Panc1 (cell line): ENCODE results near the gene SLC10A2. TPM values are rescaled to one million over a fixed set of nuclear protein-coding genes. Genes with fewer than 3 reads are reported as not detected.

ENCODE experiments used
- ATAC-seq: fragments of 200-7000 bp; cut with Tn5 transposase; 2 replicates; pipeline ENCODE4 v1.9.1; 2020; ENCODE audit warnings: mild to moderate bottlenecking, moderate library complexity
- BruUV-seq: library from RNA; stranded (reverse); fragments of 400-500 nt; replicated peaks from 2 replicates; lab custom pipeline; 2021; lab: Mats Ljungman, UMichigan
- CTCF ChIA-PET: fragments of 300-600 bp; sonication (Branson Sonifier 250); formaldehyde crosslinking; loops from one replicate; lab custom pipeline; 2022; ENCODE audit warnings: antibody characterized with exemption; lab: Charles Lee
- POLR2A ChIA-PET: fragments of 300-600 bp; sonication (Branson Sonifier 250); formaldehyde crosslinking; loops from one replicate; lab custom pipeline; 2022; ENCODE audit warnings: antibody characterized with exemption; lab: Charles Lee
- DNase-seq: peaks from one replicate; pipeline ENCODE4 v3.0.0-alpha.2; 2010; ENCODE audit warnings: low read depth, low spot score
- H3K27ac ChIP-seq: 2 replicates; pipeline ENCODE4 v1.5.1; 2011; ENCODE audit warnings: mild to moderate bottlenecking, low read length, inconsistent platforms
- H3K27me3 ChIP-seq: fragments of 200-500 bp; sonication (Bioruptor generic); 2 replicates; pipeline ENCODE4 v1.6.0; 2014; ENCODE audit warnings: low read length, inconsistent platforms; ENCODE audit not compliant: control insufficient read depth, insufficient read depth
- H3K36me3 ChIP-seq: fragments of 200-500 bp; sonication (Bioruptor generic); 2 replicates; pipeline ENCODE4 v1.5.1; 2014; ENCODE audit warnings: inconsistent platforms, mild to moderate bottlenecking, low read length, moderate library complexity; ENCODE audit not compliant: control insufficient read depth, insufficient read depth
- H3K4me1 ChIP-seq: 2 replicates; pipeline ENCODE4 v1.5.1; 2011; ENCODE audit warnings: inconsistent platforms, mild to moderate bottlenecking, low read length, moderate library complexity; ENCODE audit not compliant: control insufficient read depth, insufficient read depth
- H3K4me3 ChIP-seq, 2 experiments: 2 replicates each; pipeline ENCODE4 v1.5.1; 2011 to 2012; ENCODE audit warnings: low read depth in 2 of 2, low read length in 2 of 2, mild to moderate bottlenecking in 2 of 2, inconsistent platforms in 1 of 2, moderate library complexity in 1 of 2
- H3K9me3 ChIP-seq: fragments of 200-500 bp; sonication (Bioruptor generic); 2 replicates; pipeline ENCODE4 v1.5.1; 2014; ENCODE audit warnings: low read depth, mild to moderate bottlenecking, inconsistent platforms, low read length, moderate library complexity; ENCODE audit not compliant: control insufficient read depth, insufficient read depth
- CTCF ChIP-seq: fragments of 450-650 bp; IDR thresholded peaks from 2 replicates; pipeline ENCODE4 v1.5.1; 2017; ENCODE audit warnings: mild to moderate bottlenecking
- POLR2AphosphoS5 ChIP-seq: IDR thresholded peaks from 2 replicates; pipeline ENCODE4 v1.6.1; 2012; ENCODE audit warnings: mild to moderate bottlenecking, low read depth, low read length, moderate library complexity
- REST ChIP-seq, 2 experiments: IDR thresholded peaks; 2 replicates each; pipeline ENCODE4 v1.6.1; 2011 to 2012; ENCODE audit warnings: low read depth in 2 of 2, control low read depth in 1 of 2, low read length in 1 of 2, mild to moderate bottlenecking in 1 of 2, moderate library complexity in 1 of 2; ENCODE audit not compliant: insufficient read depth in 1 of 2
- SIN3A ChIP-seq: IDR thresholded peaks from 2 replicates; pipeline ENCODE4 v1.6.1; 2012; ENCODE audit warnings: low read depth, mild to moderate bottlenecking, low read length, moderate library complexity, borderline replicate concordance; ENCODE audit not compliant: insufficient read depth
- TCF7L2 ChIP-seq: IDR thresholded peaks from 2 replicates; pipeline ENCODE4 v1.6.1; 2011; ENCODE audit warnings: mild to moderate bottlenecking, low read depth, low read length, inconsistent platforms
- in situ Hi-C: cut with HindIII; loops from 2 replicates; pipeline ENCODE4 v1.10.0; 2016; ENCODE audit warnings: low sequenced_read_pairs, low pct_unique_long_range_greater_than_20kb
- intact Hi-C: fragments of 100-400 bp; cut with micrococcal nuclease; formaldehyde crosslinking; loops from one replicate; pipeline ENCODE4 v1.10.0; 2022; ENCODE audit not compliant: unreplicated experiment
- total RNA-seq: library from RNA; stranded (reverse); gene quantifications from one replicate; pipeline ENCODE4 v1.2.1, GENCODE V29; 2021; ENCODE audit not compliant: unreplicated experiment

Gene SLC10A2
- total RNA-seq, 1 experiment from 2014 or later, result not detected

GRCh38 chr13:103087275-103087674 lies 21.1 kb upstream of the SLC10A2 start:
- Histone ChIP-seq H3K4me3 (no peak overlapping the region), H3K27ac (no peak overlapping the region), H3K36me3 (no peaks in the 10 kb centered on the region), H3K9me3 (no peaks in the 10 kb centered on the region), H3K27me3 (no peaks in the 10 kb centered on the region), H3K4me1 (no peaks in the 10 kb centered on the region)
- DNase-seq (no peak), ATAC-seq (no peak)
- POLR2A ChIA-PET, result no interaction called here
- intact Hi-C loops, result no loop called here
- in situ Hi-C loops, result no loop called here
- no TSS peak for BruUV-seq
- TF ChIP-seq SIN3A, result no peak
- TF ChIP-seq REST (IDR thresholded peaks at IDR 0.05; ENCODE audit: insufficient read depth in 1 of 2, low read depth in 2 of 2, low read length in 1 of 2), result no peak
- TF ChIP-seq CTCF, result no peak
- TF ChIP-seq POLR2AphosphoS5, result no peak
- no peak for TF ChIP-seq TCF7L2
- CTCF ChIA-PET, result no interaction called here

DNA sequence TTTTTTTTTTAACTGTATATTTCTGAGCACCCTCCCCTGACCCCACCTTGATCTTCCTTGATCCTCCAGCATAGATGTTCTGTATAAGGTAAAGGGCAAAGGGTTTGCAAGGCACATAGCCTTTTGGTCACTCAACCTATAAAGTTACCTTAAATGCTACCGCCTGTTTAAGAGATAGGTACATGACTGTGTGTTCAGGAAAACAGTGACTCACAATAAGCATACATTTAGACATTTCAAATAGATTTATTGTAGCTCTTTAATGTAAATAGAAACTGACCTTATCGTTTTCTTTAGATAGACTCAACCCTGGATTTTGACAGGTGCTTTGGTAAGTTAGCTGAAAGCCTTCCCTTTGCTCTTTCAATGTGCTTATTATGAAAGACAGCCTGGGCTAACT lies 15.2 kb upstream of the SLC10A2 start:
- Histone ChIP-seq H3K27me3 (no peaks in the 10 kb centered on the region), H3K4me3 (no peak overlapping the region), H3K9me3 (no peaks in the 10 kb centered on the region), H3K27ac (no peak overlapping the region), H3K4me1 (no peaks in the 10 kb centered on the region), H3K36me3 (no peaks in the 10 kb centered on the region)
- POLR2A ChIA-PET, result no interaction called here
- BruUV-seq, result no TSS peak
- TF ChIP-seq CTCF (no peak), TCF7L2 (no peak), REST (IDR thresholded peaks at IDR 0.05; ENCODE audit: insufficient read depth in 1 of 2, low read depth in 2 of 2, low read length in 1 of 2) (no peak), SIN3A (no peak), POLR2AphosphoS5 (no peak)
- intact Hi-C loops (no loop called here), in situ Hi-C loops (no loop called here)
- CTCF ChIA-PET, result no interaction called here
- no peak for ATAC-seq
- DNase-seq, result no peak
